Measurements from ENCODE around the gene LETM1.

- TF ChIP-seq CTCF (conservative IDR thresholded peaks at IDR 0.05; ENCODE audit: low read length) (no peak), EZH2phosphoT487 (IDR thresholded peaks at IDR 0.05; ENCODE audit: borderline replicate concordance, low read depth, low read length) (no peak)
Measured at GRCh38 chr4:1802151-1802715, 53.7 kb downstream of the LETM1 start.

Measured in OCI-LY7 (cell line).